HG03095 (cell line): Measurements from ENCODE around the gene CNOT6.
"Not testable (repeated sequence)": the region's sequence is repeated elsewhere in the genome, so short reads cannot be mapped to it uniquely, and the experiment has no call there.

Experiments used
- ATAC-seq: cut with Tn5 transposase; IDR thresholded peaks from one replicate; pipeline ENCODE4 v1.9.1; 2021; ENCODE audit warnings: moderate library complexity; ENCODE audit not compliant: unreplicated experiment

CNOT6 gene

GRCh38 chr5:180494060-180494509 is at the start of gene CNOT6:
Gene CNOT6 (plus strand): TSS chr5:180494379. CDS start chr5:180529277, 34,898 bp downstream.
- ATAC-seq, result peak; percentile 93

- ATAC-seq, result no peak
Observed at GRCh38 chr5:180454752-180455151, 39.4 kb upstream of the CNOT6 start.

- ATAC-seq, result no peak
Observed at GRCh38 chr5:180455872-180456271, 38.3 kb upstream of the CNOT6 start.

GRCh38 chr5:180456792-180457191 is 37.4 kb upstream of the CNOT6 start:
- no peak for ATAC-seq

- ATAC-seq, result not testable (repeated sequence)
Observed at GRCh38 chr5:180458852-180459673, 35.1 kb upstream of the CNOT6 start.

- ATAC-seq, result not testable (repeated sequence)
Observed at GRCh38 chr5:180459674-180460142, 34.5 kb upstream of the CNOT6 start.

- ATAC-seq, result no peak
Observed at GRCh38 chr5:180460834-180461233, 33.3 kb upstream of the CNOT6 start.

- ATAC-seq, result no peak
Observed at GRCh38 chr5:180461303-180461702, 32.9 kb upstream of the CNOT6 start.

GRCh38 chr5:180463216-180463900 is 30.8 kb upstream of the CNOT6 start:
- no peak for ATAC-seq

GRCh38 chr5:180463916-180464602 is 30.1 kb upstream of the CNOT6 start:
- no peak for ATAC-seq

- no peak for ATAC-seq
Observed at GRCh38 chr5:180464603-180464970, 29.6 kb upstream of the CNOT6 start.

- ATAC-seq, result not testable (repeated sequence)
Observed at GRCh38 chr5:180465052-180465451, 29.1 kb upstream of the CNOT6 start.

- no peak for ATAC-seq
Observed at GRCh38 chr5:180466316-180466715, 27.9 kb upstream of the CNOT6 start.

- no peak for ATAC-seq
Observed at GRCh38 chr5:180467028-180467975, 26.9 kb upstream of the CNOT6 start.

- no peak for ATAC-seq
Observed at GRCh38 chr5:180467989-180468731, 26.0 kb upstream of the CNOT6 start.

- ATAC-seq, result no peak
Observed at GRCh38 chr5:180468732-180469585, 25.2 kb upstream of the CNOT6 start.

- ATAC-seq, result no peak
Observed at GRCh38 chr5:180469586-180469865, 24.7 kb upstream of the CNOT6 start.

- ATAC-seq, result no peak
Observed at GRCh38 chr5:180469866-180470265, 24.3 kb upstream of the CNOT6 start.

GRCh38 chr5:180470361-180470760 is 23.8 kb upstream of the CNOT6 start:
- ATAC-seq, result no peak
